Subcutaneous abdominal adipose tissue (tissue), 5 donors: ENCODE data around the gene SLC12A3.

Experiments used
- H3K27ac ChIP-seq: one replicate; pipeline ENCODE4 v1.7.0; 2013; ENCODE audit warnings: low read depth, mild to moderate bottlenecking, inconsistent platforms, low read length, moderate library complexity
- H3K27me3 ChIP-seq, 5 donors: one replicate each; pipeline ENCODE4 v1.7.0; 2013; ENCODE audit warnings: low read length in 5 of 5, inconsistent platforms in 1 of 5; ENCODE audit not compliant: control insufficient read depth in 5 of 5, insufficient read depth in 4 of 5
- H3K36me3 ChIP-seq, 5 donors: one replicate each; pipeline ENCODE4 v1.7.0; 2013; ENCODE audit warnings: low read length in 5 of 5; ENCODE audit not compliant: control insufficient read depth in 5 of 5, insufficient read depth in 5 of 5
- H3K4me1 ChIP-seq, 5 donors: one replicate each; pipeline ENCODE4 v1.7.0; 2013; ENCODE audit warnings: low read length in 5 of 5, mild to moderate bottlenecking in 3 of 5, moderate library complexity in 1 of 5; ENCODE audit not compliant: control insufficient read depth in 5 of 5, insufficient read depth in 5 of 5
- H3K4me3 ChIP-seq, 5 donors: one replicate each; pipeline ENCODE4 v1.7.0; 2013; ENCODE audit warnings: low read length in 5 of 5, low read depth in 1 of 5
- H3K9ac ChIP-seq, 5 donors: one replicate each; pipeline ENCODE4 v1.7.0; 2013; ENCODE audit warnings: low read length in 5 of 5, mild to moderate bottlenecking in 4 of 5, moderate library complexity in 3 of 5
- H3K9me3 ChIP-seq, 5 donors: one replicate each; pipeline ENCODE4 v1.7.0; 2013; ENCODE audit warnings: low read length in 5 of 5; ENCODE audit not compliant: control insufficient read depth in 5 of 5
- donor health status: healthy.
- donor health status: healthy.
- donor health status: healthy.
- donor health status: healthy.
- donor health status: healthy.

The SLC12A3 gene, protein sequence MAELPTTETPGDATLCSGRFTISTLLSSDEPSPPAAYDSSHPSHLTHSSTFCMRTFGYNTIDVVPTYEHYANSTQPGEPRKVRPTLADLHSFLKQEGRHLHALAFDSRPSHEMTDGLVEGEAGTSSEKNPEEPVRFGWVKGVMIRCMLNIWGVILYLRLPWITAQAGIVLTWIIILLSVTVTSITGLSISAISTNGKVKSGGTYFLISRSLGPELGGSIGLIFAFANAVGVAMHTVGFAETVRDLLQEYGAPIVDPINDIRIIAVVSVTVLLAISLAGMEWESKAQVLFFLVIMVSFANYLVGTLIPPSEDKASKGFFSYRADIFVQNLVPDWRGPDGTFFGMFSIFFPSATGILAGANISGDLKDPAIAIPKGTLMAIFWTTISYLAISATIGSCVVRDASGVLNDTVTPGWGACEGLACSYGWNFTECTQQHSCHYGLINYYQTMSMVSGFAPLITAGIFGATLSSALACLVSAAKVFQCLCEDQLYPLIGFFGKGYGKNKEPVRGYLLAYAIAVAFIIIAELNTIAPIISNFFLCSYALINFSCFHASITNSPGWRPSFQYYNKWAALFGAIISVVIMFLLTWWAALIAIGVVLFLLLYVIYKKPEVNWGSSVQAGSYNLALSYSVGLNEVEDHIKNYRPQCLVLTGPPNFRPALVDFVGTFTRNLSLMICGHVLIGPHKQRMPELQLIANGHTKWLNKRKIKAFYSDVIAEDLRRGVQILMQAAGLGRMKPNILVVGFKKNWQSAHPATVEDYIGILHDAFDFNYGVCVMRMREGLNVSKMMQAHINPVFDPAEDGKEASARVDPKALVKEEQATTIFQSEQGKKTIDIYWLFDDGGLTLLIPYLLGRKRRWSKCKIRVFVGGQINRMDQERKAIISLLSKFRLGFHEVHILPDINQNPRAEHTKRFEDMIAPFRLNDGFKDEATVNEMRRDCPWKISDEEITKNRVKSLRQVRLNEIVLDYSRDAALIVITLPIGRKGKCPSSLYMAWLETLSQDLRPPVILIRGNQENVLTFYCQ

GRCh38 chr16:56864960-56865359, at the start of gene SLC12A3:
Gene SLC12A3 (plus strand): TSS chr16:56865207. CDS start chr16:56865236, 29 bp downstream.
- no peak within 1 kb of the TSS for H3K27ac ChIP-seq
- H3K9ac ChIP-seq = no peak within 1 kb of the TSS
- no peaks in the 10 kb centered on the region for H3K27me3 ChIP-seq

DNA sequence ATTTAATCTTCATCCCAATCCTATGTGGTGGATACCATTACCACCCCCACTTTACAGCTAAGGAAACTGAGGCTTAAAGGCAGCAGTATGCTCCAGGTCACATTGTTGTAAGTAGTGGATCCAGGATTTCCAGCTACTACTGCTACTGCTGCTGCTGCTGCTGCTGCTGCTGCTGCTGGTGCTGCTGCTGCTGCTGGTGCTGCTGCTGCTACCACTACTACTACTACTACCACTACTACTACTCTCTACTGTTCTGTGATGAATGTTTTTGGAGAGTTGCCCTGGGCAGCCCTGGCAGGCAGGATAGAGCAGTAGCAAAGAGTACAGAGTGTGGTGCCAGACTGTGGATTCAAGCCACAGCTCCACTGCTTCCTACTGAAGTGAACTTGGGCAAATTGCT, 49.3 kb upstream of the SLC12A3 start:
- Histone ChIP-seq H3K9me3 (no peaks in the 10 kb centered on the region), H3K4me1 (no peaks in the 10 kb centered on the region), H3K4me3 (no peak overlapping the region), H3K27ac (no peak overlapping the region), H3K9ac (no peak overlapping the region), H3K36me3 (peaks cover 2 to 21% (median 12%) of the 10 kb centered on the region in 5 donors), H3K27me3 (no peaks in the 10 kb centered on the region)

More at GRCh38 chr16:56864960-56865359, at the start of gene SLC12A3:
- no peak within 1 kb of the TSS for H3K4me3 ChIP-seq
- H3K36me3 ChIP-seq = no peaks in the 10 kb centered on the region
- peaks cover 1 to 15% (median 5%) of the 10 kb centered on the region in 5 donors for H3K4me1 ChIP-seq
- H3K9me3 ChIP-seq = no peaks in the 10 kb centered on the region

- no peak overlapping the region for H3K9ac ChIP-seq
- H3K27me3 ChIP-seq = no peaks in the 10 kb centered on the region
- H3K36me3 ChIP-seq = peaks cover 7 to 33% (median 24%) of the 10 kb centered on the region in 5 donors
- H3K27ac ChIP-seq = no peak overlapping the region
- no peaks in the 10 kb centered on the region for H3K4me1 ChIP-seq
- no peak overlapping the region for H3K4me3 ChIP-seq
- H3K9me3 ChIP-seq = no peaks in the 10 kb centered on the region
Observed at GRCh38 chr16:56817056-56817455, 48.0 kb upstream of the SLC12A3 start.

GRCh38 chr16:56817938-56818337, 47.1 kb upstream of the SLC12A3 start:
- no peaks in the 10 kb centered on the region for H3K27me3 ChIP-seq
- H3K4me3 ChIP-seq = no peak overlapping the region
- H3K9ac ChIP-seq = no peak overlapping the region
- H3K27ac ChIP-seq = no peak overlapping the region
- H3K9me3 ChIP-seq = no peaks in the 10 kb centered on the region
- H3K36me3 ChIP-seq = peaks cover 7 to 39% (median 26%) of the 10 kb centered on the region in 5 donors
- no peaks in the 10 kb centered on the region for H3K4me1 ChIP-seq

DNA sequence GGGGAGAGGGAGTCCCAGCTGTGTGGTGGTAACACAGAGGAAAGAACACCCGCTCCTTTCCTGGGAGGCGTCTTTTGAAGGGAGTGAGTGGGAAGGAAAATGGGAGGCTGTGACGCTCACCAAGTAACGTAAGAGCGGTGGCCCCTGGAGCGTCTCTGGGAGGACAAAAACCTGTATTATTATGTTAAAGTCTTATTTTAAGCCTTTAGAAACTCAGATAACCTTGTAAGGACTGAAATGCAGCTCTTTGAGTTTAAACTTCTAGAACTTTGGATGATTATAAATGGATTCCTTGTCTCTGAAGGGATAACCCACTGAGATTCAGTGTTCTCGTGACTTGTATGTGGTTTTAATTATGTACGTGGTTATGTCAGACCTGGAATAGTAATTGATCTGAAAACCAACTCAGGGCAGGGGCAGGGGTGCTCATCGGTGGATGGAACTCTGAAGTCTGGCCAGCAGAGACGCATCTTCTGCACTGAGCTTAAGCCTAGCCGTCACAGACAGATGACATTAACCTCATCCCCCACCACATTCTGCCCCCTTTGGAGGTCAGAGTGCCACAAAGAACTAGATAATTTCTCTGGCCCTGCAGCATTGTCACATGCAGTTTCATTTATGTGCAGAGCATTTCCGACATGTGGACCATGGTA, 41.8 kb upstream of the SLC12A3 start:
- no peak overlapping the region for H3K9ac ChIP-seq
- no peak overlapping the region for H3K27ac ChIP-seq
- no peak overlapping the region for H3K4me3 ChIP-seq
- H3K4me1 ChIP-seq = peaks cover 0 to 5% (median 0%) of the 10 kb centered on the region in 5 donors
- no peaks in the 10 kb centered on the region for H3K9me3 ChIP-seq
- peaks cover 9 to 67% (median 42%) of the 10 kb centered on the region in 5 donors for H3K36me3 ChIP-seq
- H3K27me3 ChIP-seq = no peaks in the 10 kb centered on the region

GRCh38 chr16:56824331-56824730, 40.7 kb upstream of the SLC12A3 start:
- H3K27me3 ChIP-seq = no peaks in the 10 kb centered on the region
- no peak overlapping the region for H3K4me3 ChIP-seq
- H3K9ac ChIP-seq = no peak overlapping the region
- H3K9me3 ChIP-seq = no peaks in the 10 kb centered on the region
- H3K4me1 ChIP-seq = peaks cover 0 to 5% (median 0%) of the 10 kb centered on the region in 5 donors
- peaks cover 9 to 64% (median 41%) of the 10 kb centered on the region in 5 donors for H3K36me3 ChIP-seq
- no peak overlapping the region for H3K27ac ChIP-seq

- H3K9me3 ChIP-seq = no peaks in the 10 kb centered on the region
- peaks cover 0 to 5% (median 0%) of the 10 kb centered on the region in 5 donors for H3K4me1 ChIP-seq
- peaks cover 8 to 64% (median 40%) of the 10 kb centered on the region in 5 donors for H3K36me3 ChIP-seq
- no peak overlapping the region for H3K27ac ChIP-seq
- H3K9ac ChIP-seq = no peak overlapping the region
- no peaks in the 10 kb centered on the region for H3K27me3 ChIP-seq
- no peak overlapping the region for H3K4me3 ChIP-seq
Observed at GRCh38 chr16:56824804-56825203, 40.2 kb upstream of the SLC12A3 start.

GRCh38 chr16:56825826-56826225, 39.2 kb upstream of the SLC12A3 start:
- no peak overlapping the region for H3K27ac ChIP-seq
- no peaks in the 10 kb centered on the region for H3K27me3 ChIP-seq
- H3K9ac ChIP-seq = no peak overlapping the region
- no peaks in the 10 kb centered on the region for H3K9me3 ChIP-seq
- peaks cover 5 to 65% (median 43%) of the 10 kb centered on the region in 5 donors for H3K36me3 ChIP-seq
- H3K4me1 ChIP-seq = peaks cover 0 to 5% (median 0%) of the 10 kb centered on the region in 5 donors
- no peak overlapping the region for H3K4me3 ChIP-seq

- Histone ChIP-seq H3K4me3 (no peak overlapping the region), H3K4me1 (peaks cover 0 to 5% (median 0%) of the 10 kb centered on the region in 5 donors), H3K9me3 (no peaks in the 10 kb centered on the region), H3K27me3 (no peaks in the 10 kb centered on the region), H3K36me3 (peaks cover 15 to 65% (median 53%) of the 10 kb centered on the region in 5 donors), H3K27ac (no peak overlapping the region), H3K9ac (no peak overlapping the region)
Observed at GRCh38 chr16:56828647-56829046, 36.4 kb upstream of the SLC12A3 start.
